GM12891 (cell line): ENCODE measurements around the gene IL18BP.

Experiments used
- PAX5 ChIP-seq: IDR thresholded peaks from 2 replicates; pipeline ENCODE4 v1.6.1; 2011; ENCODE audit warnings: low read length, moderate library complexity, mild to moderate bottlenecking; ENCODE audit not compliant: insufficient read depth, severe bottlenecking
- POLR2A ChIP-seq: IDR thresholded peaks from 2 replicates; pipeline ENCODE4 v1.6.1; 2011; ENCODE audit warnings: low read depth, low read length, control low read depth
- POLR2AphosphoS5 ChIP-seq: IDR thresholded peaks from 2 replicates; pipeline ENCODE4 v1.6.1; 2011; ENCODE audit warnings: low read depth, low read length, control low read depth
- POU2F2 ChIP-seq: IDR thresholded peaks from 2 replicates; pipeline ENCODE4 v1.6.1; 2011; ENCODE audit warnings: low read depth, mild to moderate bottlenecking, control low read depth, low read length, moderate library complexity
- TAF1 ChIP-seq: IDR thresholded peaks from 2 replicates; pipeline ENCODE4 v1.6.1; 2011; ENCODE audit warnings: low read depth, low read length, control low read depth

DNA sequence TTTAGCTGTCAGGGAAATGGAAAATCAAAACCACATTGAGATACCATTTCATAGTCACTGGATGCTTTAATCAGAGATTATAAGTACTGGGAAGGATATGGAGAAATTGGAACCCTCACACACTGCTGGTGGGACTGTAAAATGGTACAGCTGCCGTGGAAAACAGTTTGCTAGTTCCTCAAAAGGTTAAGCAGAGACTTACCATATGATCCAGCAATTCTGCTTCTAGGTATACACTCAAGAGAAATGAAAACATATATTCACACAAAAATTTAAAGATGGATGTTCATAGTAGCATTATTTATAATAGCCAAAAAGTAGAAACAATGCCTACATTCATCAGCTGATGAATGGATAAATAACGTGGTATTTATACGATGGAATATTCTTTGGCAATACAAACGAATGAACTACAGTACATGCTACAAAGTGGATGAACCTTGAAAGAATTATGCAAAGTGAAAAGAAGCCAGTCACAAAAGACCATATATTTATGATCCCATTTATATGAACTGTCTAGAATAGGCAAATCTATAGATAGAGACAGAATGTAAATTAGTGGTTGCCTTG, 46.9 kb upstream of the IL18BP start:
- TF ChIP-seq TAF1, result no peak
- TF ChIP-seq POLR2AphosphoS5, result no peak
- TF ChIP-seq POLR2A, result no peak
- no peak for TF ChIP-seq POU2F2
- TF ChIP-seq PAX5, result no peak
